Cardiac fibroblast (primary cell): Measurements from ENCODE around the gene PRKD1.

Source experiments
- DNase-seq, 2 donors: peaks; one replicate each; pipeline versions ENCODE4 v3.0.0 to v3.0.0-alpha.2; 2010; ENCODE audit warnings: low read depth in 2 of 2
- H3K4me3 ChIP-seq, 2 donors: replicated peaks in 1 of 2; 1 replicate in 1 of 2; 2 replicates in 1 of 2; pipeline ENCODE4 v1.5.1; 2011; ENCODE audit warnings: low read depth in 2 of 2, low read length in 2 of 2, mild to moderate bottlenecking in 2 of 2, moderate library complexity in 1 of 2
- TF ChIP-seq, protein P1 (sequence below): IDR thresholded peaks from one replicate; pipeline ENCODE4 v1.5.1; 2011; ENCODE audit warnings: low read depth, mild to moderate bottlenecking, low read length, inconsistent platforms

The PRKD1 gene

DNA sequence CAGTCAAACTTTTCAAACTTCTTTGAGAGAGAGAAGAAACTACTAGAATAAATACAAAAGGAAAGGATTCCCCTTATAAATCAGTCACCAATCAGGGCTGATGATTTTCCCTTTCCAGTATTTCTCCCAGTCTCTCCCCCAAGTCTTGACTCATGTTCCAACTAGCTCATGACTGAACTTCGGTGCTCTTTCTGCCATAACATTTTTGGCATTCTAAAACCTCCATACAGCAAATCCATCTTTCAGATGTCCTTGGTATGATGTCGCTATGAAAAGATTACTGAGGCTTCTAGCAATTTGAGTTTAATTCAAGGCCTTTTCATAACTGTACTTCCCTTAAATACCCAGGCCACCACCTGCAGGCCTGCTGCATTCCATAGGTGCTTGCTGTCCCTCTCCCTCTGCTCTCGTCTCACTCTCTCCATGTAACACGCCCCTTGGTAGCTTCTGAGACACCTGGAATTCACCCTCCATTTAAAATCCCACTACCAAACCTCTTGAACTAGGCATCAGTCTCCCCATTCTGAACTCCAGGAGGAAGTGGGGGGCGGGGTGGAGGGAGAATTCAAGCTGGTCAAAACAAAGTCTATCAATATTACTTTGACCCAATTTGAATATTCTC, 2.4 kb downstream of the PRKD1 start:
- H3K4me3 ChIP-seq: peak overlapping the region; percentile 8 to 97
- TF ChIP-seq, protein P1, sequence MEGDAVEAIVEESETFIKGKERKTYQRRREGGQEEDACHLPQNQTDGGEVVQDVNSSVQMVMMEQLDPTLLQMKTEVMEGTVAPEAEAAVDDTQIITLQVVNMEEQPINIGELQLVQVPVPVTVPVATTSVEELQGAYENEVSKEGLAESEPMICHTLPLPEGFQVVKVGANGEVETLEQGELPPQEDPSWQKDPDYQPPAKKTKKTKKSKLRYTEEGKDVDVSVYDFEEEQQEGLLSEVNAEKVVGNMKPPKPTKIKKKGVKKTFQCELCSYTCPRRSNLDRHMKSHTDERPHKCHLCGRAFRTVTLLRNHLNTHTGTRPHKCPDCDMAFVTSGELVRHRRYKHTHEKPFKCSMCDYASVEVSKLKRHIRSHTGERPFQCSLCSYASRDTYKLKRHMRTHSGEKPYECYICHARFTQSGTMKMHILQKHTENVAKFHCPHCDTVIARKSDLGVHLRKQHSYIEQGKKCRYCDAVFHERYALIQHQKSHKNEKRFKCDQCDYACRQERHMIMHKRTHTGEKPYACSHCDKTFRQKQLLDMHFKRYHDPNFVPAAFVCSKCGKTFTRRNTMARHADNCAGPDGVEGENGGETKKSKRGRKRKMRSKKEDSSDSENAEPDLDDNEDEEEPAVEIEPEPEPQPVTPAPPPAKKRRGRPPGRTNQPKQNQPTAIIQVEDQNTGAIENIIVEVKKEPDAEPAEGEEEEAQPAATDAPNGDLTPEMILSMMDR: no peak
- DNase-seq: peak; percentile 49 to 75

DNA sequence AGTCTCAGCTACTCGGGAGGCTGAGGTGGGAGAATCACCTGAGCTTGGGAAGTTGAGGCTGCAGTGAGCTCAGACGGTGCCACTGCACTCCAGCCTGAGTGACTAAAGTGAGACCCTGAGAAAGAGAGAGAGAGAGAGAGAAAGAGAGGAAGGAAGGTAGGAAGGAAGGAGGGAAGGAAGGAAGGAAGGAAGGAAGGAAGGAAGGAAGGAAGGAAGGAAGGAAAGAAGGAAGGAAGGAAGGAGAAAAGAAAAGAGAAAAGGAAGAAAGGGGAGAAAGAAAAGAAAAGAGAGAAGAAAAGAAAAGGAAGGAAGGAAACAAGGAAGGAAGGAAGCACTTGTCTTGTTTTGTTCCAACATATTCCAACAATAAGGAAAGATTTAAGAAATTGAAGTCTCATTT, 7.8 kb downstream of the PRKD1 start:
- H3K4me3 ChIP-seq: no peak overlapping the region
- TF ChIP-seq, protein P1: no peak
- no peak for DNase-seq

DNA sequence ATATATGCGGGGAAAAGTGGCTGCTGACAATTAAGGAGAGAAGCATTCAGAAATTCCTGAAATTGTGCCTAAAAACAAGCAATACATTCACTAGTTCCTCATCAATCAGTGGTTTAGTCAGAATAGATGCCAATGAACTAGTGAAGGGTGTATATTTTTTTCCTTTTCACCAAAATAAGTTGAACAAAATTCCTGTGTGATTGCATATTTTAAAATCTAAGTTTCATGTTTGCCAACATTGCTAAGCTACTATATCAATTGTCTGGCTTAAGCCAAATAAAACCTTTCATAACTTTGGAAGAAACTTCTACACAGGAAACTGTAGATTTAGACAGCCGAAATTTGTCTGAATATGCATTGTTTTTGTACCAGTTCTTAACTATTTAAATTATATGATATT, 8.7 kb downstream of the PRKD1 start:
- H3K4me3 ChIP-seq: no peak overlapping the region
- TF ChIP-seq, protein P1: no peak
- DNase-seq: peak in 1 of 2 donors; percentile 22

DNA sequence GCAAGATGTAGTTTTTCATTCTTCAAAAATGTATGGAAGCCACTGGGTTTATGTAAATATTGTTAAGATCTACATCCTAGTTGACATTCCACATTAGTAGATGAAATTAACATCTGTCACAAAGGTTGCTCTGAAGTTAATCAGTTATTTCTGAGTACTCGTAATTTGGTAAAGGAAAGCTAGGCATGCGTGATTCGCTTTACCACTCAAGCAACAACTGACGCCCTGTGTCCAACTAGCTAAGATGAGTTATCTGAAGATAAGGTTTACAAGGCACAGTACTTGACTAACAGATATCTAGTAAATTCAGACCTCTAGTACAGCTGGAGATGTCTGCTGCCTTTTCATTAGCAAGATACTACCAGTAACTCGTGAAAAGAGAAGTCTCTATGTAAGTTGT, 14.1 kb downstream of the PRKD1 start:
- TF ChIP-seq, protein P1: no peak
- H3K4me3 ChIP-seq: no peak overlapping the region
- no peak for DNase-seq

DNA sequence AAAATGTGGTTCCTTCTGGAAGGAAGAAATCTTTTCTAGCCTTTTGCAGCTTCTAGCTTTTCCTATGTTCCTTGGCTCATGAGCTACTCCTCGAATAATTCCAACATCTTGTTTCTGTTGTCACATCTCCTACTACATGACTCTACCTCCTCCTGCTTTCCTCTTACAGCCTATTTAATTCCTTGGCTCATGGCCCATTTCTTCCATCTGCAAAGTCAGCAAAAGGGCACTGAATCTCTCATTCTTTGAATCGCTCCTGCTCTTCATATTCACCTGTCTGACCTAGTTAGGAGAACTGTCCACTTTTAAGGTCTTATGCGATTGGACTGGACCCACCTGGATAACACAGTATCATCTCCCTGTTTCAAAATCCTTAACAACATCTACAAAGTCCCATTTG, 15.8 kb downstream of the PRKD1 start:
- no peak overlapping the region for H3K4me3 ChIP-seq
- TF ChIP-seq, protein P1: no peak
- DNase-seq: no peak

DNA sequence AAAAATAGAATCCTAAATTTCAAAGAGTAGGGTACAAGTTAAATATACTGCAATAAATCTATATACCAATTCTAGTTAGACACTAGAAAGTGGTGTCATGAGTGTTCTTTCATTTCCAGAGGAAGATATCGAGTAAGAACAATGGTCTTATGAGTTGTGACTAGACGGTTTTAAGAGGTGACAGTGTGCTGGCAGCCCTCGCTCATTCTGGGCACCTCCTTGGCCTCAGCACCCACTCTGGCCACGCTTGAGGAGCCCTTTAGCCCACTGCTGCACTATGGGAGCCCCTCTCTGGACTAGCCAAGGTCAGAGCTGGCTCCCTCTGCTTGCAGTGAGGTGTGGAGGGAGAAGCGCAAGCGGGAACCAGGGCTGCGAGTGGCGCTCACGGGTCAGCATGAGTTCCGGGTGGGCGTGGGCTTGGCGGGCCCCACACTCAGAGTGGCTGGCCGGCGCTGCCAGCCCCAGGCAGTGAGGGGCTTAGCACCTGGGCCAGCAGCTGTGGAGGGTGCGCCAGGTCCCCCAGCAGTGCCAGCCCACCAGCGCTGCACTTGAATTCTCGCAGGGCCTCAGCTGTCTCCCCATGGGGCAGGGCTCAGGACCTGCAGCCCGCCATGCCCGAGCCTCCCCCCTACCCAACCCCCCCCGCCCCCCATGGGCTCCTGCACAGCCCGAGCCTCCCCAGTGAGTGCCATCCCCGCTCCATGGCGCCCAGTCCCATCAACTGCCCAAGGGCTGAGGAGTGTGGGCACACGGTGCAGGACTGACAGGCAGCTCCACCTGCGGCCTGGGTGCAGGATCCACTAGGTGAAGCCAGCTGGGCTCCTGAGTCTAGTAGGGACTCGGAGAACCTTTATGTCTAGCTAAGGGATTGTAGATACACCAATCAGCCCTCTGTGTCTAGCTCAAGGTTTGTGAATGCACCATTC, 18.7 kb downstream of the PRKD1 start:
- TF ChIP-seq, protein P1: no peak
- no peak overlapping the region for H3K4me3 ChIP-seq
- no peak for DNase-seq
